ENCODE measurements around the gene EWSR1. TPM values are rescaled to one million over a fixed set of nuclear protein-coding genes. Genes with fewer than 3 reads are reported as not detected.

Gene EWSR1
- total RNA-seq, 2 experiments from 2014 or later = 321 to 329 TPM

- CTCF ChIA-PET = no interaction called here
- POLR2A ChIA-PET = no interaction called here
Observed at GRCh38 chr22:29329581-29329980, 61.5 kb downstream of the EWSR1 start.

GRCh38 chr22:29330291-29330690, 62.2 kb downstream of the EWSR1 start:
- CTCF ChIA-PET = no interaction called here
- POLR2A ChIA-PET = no interaction called here

DNA sequence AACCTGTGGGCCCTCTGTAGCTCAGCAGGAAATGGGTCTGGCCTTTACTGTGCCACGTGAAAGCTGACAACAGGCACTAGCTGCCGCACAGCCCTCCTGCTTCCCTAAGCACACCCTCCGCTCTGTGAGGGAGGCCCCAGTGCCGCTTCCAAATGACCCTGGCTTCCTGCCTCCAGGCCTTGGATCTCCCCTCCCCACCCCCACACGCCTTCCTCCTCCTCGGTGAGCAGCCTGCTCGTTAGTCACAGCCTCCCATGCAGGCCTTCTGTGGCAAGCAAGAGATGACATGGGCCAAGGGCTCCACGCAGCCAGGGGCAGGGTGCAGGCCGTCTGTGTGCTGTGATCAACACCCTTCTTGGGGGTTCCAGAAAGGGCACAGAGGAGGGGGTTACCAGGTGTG, 62.7 kb downstream of the EWSR1 start:
- CTCF ChIA-PET = no interaction called here
- POLR2A ChIA-PET = no interaction called here

DNA sequence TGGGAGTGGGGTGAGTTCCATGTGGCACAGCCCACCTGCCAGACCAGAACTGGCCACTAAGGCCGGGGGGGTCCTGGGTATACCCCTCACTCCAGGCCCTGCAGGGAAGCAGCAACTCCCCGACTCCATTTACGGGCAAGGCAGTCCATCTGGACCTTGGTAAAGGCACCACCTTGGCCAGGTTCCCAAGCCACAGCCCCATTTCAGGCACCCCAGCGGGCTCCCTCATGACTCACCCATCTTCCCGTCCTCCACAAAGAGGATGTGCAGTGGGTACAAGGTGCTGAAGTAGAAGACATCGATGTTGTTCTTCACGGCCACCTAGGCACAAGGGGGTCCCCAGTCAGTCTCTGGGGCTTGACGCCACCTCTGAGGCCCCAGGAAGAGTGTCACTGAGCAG, 63.1 kb downstream of the EWSR1 start:
- CTCF ChIA-PET = no interaction called here
- POLR2A ChIA-PET = no interaction called here

GRCh38 chr22:29331658-29332300, 63.7 kb downstream of the EWSR1 start:
- POLR2A ChIA-PET = no interaction called here

GRCh38 chr22:29332886-29333496, 64.9 kb downstream of the EWSR1 start:
- ChIA-PET POLR2A (no interaction called here), CTCF (no interaction called here)

More at GRCh38 chr22:29331658-29332300, 63.7 kb downstream of the EWSR1 start:
- CTCF ChIA-PET = no interaction called here

GRCh38 chr22:29334148-29334547, 66.1 kb downstream of the EWSR1 start:
- ChIA-PET CTCF (no interaction called here), POLR2A (no interaction called here)

DNA sequence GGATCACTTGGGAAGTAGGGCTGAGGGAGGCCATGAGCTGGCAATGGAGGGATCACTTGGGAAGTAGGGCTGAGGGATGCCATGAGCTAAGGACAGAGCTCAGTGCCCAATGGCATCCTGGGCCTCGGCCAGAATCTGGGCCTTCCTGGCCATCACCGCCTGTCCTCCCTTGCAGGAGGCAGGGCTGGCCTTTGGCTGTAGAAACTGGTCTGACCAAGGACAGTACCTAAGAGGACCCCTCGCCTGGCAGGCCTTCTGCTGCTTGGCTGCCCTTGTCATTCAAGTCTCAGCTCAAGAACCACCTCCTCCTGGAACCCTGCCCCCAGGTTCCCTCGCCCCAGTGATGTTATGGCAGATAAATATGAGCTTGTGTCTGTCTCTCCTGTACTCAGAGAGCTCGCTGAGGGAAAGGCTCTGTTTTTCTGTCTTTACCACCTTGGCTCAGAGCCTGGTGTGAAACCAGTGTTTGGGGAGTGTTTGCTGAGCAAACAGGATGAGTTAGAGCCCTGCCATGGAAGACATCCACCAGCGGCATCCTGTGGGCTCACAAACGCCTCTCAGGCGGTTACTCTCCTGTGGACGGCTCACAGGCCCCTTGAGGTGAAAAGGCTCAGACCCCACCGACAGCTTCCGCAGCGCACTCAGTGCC, 66.8 kb downstream of the EWSR1 start:
- POLR2A ChIA-PET = no interaction called here
- CTCF ChIA-PET = interaction anchor here (1.3 kb wide), 1 partner anchor 22 kb away, joined by 3 read pairs; no protein-coding TSS in a partner anchor

- POLR2A ChIA-PET = no interaction called here
- CTCF ChIA-PET = interaction anchor here (1.3 kb wide), 1 partner anchor 23 kb away, joined by 3 read pairs; no protein-coding TSS in a partner anchor
Observed at GRCh38 chr22:29335656-29336055, 67.6 kb downstream of the EWSR1 start.

DNA sequence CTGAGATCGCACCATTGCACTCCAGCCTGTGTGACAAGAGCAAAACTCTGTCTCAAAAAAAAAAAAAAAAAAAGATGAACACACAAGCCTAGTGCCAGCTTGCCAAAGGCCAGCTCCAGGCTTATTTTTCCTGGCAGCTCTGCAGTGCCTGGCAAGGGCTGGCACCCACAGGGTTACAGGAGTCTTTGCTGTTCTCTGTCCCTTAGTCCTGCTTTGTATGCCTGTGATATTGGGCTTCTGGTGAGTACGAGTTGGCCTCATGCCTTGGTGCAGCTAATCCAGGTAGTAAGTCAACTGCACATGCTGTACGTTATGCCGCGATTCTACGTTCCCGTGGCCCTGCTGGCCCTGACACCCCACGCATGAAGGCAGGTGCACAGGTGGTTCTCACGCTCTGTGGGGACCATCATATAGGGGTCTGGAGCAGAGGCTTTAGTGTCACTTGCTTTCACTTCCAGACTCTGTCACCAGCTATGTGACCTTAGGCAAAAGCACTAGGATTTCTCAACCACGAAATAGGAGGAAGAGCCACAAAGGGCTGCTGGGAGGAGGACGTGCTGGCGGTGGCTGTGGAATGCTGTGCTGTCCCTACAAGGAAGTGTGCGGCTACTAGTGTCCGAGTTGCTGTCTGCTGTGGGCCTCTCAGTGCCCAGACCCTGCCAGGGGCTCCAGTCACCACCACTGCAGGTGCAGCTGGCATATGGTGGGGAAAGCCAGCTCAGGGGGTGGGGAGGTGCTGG, 68.9 kb downstream of the EWSR1 start:
- POLR2A ChIA-PET = no interaction called here
- CTCF ChIA-PET = no interaction called here

- ChIA-PET POLR2A (no interaction called here), CTCF (no interaction called here)
Observed at GRCh38 chr22:29337631-29338284, 69.7 kb downstream of the EWSR1 start.

GRCh38 chr22:29338398-29338797, 70.3 kb downstream of the EWSR1 start:
- ChIA-PET CTCF (no interaction called here), POLR2A (no interaction called here)

GRCh38 chr22:29339381-29340235, 71.5 kb downstream of the EWSR1 start:
- POLR2A ChIA-PET = no interaction called here
- CTCF ChIA-PET = no interaction called here

- ChIA-PET CTCF (no interaction called here), POLR2A (no interaction called here)
Observed at GRCh38 chr22:29340566-29340965, 72.5 kb downstream of the EWSR1 start.

- CTCF ChIA-PET = no interaction called here
Observed at GRCh38 chr22:29341056-29341848, 73.2 kb downstream of the EWSR1 start.

DNA sequence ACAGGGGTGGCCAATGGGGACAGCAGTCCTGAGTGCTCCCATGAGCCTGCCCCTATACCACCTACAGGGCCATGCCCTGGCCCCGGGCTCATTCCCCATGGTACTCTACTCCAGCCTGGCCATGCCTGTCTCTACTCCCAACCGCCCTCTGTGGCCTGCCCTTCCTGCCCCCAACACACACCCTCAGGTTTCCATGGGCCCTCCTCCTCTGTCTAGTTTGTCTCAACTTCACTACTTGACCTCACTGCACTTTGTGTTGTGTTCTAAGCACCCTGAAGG, 73.7 kb downstream of the EWSR1 start:
- POLR2A ChIA-PET = no interaction called here

More at GRCh38 chr22:29341056-29341848, 73.2 kb downstream of the EWSR1 start:
- POLR2A ChIA-PET = no interaction called here

GRCh38 chr22:29342177-29342576, 74.1 kb downstream of the EWSR1 start:
- CTCF ChIA-PET = no interaction called here
- POLR2A ChIA-PET = no interaction called here

More for the DNA sequence above, 73.7 kb downstream of the EWSR1 start:
- CTCF ChIA-PET = no interaction called here

DNA sequence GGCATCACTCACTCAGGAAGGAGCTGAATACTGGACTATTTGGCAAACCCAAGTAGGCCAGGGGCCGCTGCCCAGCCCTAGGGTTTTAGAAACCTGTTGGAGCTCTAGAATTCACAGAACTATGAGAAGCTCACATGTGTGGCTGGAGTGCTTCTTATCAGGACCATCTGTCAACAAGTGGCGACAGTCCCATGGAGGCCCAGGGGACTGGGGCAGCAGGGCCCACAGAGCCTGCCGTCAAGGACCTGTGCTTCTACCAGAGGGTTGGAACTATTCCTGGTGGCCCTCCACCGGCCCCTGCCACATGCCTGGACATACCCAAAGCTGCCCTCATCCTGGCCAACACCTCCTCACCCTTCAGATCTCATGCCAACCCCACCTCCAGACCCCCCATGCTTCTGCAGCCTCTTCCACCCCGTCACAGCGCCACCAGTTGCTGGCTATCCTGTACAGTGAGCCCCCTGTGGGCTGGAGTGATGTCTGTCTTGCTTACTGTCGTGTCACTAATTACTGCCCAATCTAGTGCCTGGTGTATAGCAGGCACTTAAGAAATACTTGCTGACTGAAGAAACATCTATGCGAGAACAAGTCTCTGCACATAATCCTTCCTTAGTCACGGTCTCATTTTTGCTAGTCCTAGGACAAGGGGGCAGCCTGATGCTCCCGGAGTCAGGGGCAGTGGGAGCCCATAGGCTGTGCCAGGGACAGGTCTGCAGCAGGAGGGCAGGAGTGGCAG, 74.7 kb downstream of the EWSR1 start:
- POLR2A ChIA-PET = no interaction called here
- CTCF ChIA-PET = no interaction called here
